Ecto neural progenitor cell (in vitro differentiated cells): ENCODE data around the gene TSPO2.

Source experiments
- DNase-seq: peaks from one replicate; pipeline ENCODE4 v3.0.0-alpha.2; 2018; ENCODE audit warnings: low spot score

TSPO2 gene

DNA sequence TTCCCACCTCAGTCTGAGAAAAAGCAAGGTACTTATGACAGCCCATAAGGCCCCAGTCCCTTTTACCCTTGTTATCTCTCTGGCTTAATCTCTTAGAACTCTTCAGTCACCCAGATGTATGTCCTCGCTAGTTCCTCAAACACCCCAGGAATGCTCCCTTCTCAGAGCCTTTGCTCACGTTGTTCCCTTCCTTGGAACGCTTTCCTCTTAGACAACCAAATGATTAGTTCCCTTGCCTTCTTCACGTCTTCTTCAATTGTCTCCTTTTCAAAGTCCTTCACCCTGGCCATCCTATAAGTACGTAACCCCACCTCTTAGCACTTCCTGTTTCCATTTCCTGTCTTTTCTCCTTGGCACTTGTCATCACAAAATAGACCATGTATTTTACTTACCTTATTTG lies 9.6 kb downstream of the TSPO2 start:
- DNase-seq, result no peak

DNA sequence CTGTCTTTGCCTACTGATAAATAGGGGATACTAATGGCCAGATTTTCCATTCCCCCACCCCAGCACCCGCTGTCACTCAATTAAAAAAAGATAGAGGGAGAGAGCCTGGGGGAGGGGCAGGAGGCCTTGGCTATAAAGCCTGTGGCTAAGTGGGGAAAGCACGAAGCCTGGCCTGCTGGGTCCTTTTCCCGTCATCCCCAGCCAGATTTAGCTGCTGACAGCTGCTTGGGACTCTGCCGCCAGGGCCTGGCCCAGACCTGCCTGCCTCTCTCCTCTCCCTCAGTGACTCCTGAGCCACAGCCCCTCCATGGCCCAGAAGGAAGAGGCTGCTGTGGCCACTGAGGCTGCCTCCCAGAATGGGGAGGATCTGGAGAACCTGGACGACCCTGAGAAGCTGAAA lies 10.8 kb downstream of the TSPO2 start, which contains the start of gene APOBEC2:
APOBEC2 (plus strand) TSS at position 162 of the 400 bp plus-strand sequence; CDS start at position 308, 146 bp downstream.
- DNase-seq, result no peak

DNA sequence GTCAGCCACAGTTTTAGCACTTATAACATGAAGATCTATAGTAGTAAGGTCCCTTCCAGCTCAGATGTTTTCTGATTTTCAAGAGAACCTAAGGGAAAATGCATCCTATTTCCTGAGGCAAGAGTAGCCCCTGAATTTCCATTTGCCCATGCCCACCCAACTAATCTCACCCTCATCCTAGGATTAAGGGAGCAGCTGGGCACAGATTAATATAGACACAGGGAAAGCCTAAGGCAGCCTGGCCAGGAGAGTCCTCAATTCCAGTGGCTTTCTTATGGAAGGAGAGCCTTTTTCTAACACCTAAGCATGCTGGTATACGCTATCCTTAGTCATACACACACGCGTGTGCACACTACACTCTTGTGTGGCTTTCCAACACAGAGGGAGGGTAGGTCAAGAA lies 12.2 kb downstream of the TSPO2 start:
- no peak for DNase-seq

DNA sequence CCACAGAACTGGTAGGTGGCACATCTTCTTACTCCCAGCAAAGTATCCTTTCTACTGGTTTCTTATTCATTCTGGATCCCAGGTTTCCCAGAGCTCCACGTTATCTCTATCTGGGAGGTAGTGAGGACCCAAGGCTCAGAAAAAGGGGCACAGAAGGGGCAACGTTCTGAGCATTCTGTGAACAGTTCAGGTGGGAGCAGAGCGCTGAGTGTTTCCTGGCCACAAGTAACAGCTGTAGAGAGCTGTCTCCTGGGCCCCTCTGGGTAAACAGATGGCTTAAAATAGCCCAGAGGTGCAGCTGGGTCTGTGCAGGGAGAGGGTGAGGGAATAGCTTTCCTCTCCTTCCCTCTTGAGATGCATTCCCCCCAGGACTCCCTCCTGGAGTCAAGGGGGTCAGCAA lies 12.9 kb downstream of the TSPO2 start:
- no peak for DNase-seq

DNA sequence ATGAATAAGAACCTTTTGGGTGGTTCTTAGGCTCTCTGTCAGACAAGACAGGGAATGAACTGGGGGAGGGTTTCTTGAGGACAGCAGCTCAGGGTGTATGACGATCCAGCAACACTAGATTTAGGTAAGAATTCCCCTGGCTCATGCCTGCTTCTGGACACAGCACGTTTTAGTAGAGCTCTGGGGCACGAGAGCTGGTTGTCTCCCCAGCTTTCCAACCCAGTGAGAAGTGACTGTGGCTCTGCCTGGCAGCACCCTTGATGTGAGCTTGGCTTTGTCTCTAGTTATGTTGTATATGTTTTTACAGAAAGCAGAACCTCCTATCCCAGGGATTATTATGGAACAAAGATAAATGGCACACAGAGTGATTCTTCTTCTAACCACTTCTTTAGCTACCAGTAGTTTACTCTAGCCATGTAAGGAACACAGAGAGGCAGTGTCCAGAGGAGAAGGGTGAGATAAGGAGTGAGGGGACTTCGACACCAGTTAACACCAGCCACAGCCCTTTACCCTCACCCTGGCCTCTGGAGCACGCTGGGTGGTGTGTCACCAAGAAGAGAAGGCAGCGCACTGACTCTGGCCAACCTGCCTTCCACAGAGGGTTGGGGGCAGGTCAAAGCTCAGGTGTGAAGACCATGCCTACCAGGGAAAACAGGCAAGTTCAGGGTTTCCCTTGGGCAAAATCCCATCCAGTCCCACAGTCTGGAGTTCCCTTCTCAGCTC lies 14.7 kb downstream of the TSPO2 start:
- DNase-seq, result no peak

DNA sequence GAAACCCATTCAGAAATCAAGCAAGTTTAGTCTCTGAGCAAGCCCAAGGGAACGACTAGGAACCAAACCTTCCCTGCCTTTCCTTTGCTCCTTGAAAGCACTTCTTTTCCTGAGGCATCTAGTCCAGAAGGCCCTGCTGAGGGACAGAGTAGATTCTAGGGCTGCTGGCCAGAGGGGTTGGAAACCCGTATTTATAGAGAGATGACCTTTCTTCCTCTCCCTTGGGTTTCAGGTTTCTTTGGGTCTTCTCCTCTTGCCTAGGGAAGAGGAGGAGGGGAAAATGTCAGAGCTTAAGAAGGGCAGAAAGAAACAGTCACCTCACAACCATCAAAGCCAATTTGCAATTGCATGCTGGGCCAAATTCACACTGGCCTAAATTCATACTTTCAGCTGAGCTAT lies 16.5 kb downstream of the TSPO2 start:
- no peak for DNase-seq

DNA sequence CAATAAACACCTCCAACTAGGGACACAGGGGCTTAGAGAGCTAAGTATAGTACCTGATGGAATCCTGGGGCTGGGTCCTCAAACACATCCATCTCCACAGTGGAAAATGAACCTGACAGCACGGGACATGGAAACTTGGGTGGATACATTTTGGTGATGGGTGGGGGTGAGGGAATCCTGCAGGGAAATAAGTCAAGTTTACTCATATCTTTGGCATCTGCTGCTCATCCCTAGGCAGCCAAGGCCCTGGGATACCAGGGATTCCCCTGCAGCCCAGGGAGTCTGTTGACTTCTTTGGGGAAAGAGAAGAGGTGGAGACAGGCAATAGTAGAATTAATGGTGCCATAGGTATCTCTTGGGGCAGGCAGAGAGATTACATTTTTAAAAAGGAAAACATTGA lies 17.3 kb downstream of the TSPO2 start:
- DNase-seq, result no peak

DNA sequence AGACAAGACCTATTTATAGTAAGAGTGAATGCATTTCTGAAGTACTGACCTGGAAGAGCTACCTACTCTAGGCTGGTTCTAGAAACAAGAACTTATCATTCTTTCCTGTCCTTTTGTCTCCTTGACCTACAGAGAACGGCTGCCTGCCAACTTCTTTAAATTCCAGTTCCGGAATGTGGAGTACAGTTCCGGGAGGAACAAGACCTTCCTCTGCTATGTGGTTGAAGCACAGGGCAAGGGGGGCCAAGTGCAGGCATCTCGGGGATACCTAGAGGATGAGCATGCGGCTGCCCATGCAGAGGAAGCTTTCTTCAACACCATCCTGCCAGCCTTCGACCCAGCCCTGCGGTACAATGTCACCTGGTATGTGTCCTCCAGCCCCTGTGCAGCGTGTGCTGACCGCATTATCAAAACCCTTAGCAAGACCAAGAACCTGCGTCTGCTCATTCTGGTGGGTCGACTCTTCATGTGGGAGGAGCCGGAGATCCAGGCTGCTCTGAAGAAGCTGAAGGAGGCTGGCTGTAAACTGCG lies 19.0 kb downstream of the TSPO2 start:
- DNase-seq, result no peak

DNA sequence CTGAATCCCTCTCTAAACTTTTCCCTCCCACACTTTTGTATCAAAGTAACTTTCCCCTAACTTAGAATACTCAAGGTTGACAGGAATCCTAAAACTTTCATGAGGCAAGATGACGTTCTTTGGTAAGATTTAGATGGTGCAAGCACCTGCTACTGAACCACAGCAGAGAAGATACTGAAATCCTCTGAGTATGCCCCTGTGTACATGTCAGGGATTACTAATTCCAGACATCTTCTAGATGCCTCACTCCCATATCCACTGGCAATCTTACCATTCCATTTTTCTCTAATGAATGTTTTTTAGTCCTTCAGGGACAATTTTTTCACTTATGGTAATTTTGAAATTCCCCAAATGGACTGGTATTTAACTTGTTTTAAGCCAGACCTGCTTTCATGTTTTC lies 19.8 kb downstream of the TSPO2 start:
- DNase-seq, result no peak

DNA sequence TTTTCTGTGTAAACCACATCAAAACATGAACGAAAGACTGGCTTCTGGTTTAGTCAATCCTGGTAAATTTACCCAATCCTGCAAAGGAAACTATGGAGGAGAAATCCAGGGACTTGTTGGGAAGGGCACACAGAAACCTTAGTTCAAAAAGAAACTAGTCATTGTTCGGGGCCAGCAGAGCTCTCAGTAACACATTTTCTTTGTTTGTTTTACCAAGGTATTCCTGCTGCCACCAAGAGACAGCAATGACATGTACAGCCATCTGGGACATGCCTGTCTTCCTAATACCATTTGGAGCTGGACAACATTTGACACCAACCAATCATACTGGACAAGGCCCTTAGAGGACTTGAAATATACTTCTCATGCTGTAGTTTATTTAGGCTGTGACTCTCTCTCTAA lies 21.6 kb downstream of the TSPO2 start:
- no peak for DNase-seq

DNA sequence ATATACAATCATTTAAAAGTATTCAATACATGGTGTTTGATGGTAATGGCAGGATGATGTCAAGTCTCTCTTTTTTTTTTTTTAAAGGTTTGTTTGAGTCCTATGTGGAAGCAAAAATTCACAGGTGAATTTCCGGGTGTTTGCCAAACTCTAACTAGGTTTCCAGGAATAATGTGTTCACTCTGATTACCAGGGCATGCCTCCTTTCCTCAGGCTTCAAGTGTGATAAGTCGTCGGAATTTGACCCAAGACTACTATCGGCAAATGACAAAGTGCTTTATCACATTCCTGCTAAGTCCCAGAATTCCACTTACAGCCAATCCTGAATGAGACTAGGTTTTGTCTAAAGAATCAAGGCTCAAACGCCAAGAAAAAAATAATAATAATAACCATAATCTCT lies 22.6 kb downstream of the TSPO2 start:
- no peak for DNase-seq

DNA sequence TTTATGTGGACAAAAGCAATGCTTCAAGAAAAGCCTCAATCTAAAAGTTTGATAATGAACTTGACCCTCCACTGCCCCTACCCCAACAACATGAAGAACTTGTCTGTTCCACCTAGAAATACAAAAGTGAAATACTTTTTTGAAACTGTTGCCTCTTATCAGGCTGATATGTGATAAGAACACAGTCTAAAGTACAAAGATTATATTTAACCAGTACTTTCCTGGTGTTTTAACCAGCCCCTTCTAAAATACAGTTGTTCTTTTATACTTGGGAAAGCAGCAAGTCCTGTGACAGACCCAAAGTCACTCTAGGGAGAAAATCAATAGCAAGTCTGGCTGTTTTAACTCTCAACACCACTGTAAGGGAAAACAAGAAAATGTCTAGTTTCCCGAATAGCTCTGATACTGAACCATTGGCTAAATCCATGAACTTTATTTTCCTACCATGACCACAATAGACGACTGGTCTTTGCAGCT lies 23.3 kb downstream of the TSPO2 start:
- no peak for DNase-seq

DNA sequence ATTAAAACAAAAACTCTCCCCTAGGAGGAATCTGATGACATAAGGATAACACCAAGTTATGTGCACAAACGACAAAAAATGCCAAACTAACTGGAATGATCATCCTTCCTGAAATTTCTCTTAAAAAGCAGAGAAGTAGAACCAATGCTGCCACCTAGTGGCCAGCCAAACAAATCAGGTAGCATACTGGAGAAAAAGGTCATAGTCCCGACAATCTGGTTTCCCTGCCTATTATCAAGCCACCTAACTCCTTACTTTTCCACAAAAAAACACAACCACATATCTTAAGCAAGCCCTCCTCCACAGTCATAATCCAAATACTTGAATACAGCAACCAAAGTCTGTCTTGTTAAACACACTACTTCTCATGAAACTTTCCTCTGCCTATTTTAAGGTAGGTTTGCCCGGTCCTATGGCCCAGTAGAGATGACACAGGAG lies 24.6 kb downstream of the TSPO2 start:
- no peak for DNase-seq

DNA sequence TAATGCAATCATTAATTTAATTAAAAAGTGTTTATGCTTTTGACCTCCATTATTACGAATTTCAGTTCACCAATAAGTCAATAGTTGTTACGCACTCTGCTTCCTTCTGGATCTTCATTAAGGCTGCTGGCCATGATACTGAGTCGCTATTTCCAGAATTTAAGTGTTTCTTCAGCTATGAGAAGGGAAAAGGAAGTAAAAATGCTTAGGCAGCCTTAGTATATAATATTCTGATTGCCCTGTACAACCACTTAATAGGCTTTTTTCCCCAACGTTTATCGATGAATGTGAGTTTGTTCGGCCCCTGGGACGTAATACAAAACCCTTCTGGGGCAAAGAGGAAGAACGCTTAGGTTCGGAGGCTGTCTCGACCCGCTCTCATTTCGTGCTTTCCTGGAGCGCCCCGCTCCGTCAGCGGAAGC lies 29.2 kb downstream of the TSPO2 start:
- DNase-seq, result no peak

DNA sequence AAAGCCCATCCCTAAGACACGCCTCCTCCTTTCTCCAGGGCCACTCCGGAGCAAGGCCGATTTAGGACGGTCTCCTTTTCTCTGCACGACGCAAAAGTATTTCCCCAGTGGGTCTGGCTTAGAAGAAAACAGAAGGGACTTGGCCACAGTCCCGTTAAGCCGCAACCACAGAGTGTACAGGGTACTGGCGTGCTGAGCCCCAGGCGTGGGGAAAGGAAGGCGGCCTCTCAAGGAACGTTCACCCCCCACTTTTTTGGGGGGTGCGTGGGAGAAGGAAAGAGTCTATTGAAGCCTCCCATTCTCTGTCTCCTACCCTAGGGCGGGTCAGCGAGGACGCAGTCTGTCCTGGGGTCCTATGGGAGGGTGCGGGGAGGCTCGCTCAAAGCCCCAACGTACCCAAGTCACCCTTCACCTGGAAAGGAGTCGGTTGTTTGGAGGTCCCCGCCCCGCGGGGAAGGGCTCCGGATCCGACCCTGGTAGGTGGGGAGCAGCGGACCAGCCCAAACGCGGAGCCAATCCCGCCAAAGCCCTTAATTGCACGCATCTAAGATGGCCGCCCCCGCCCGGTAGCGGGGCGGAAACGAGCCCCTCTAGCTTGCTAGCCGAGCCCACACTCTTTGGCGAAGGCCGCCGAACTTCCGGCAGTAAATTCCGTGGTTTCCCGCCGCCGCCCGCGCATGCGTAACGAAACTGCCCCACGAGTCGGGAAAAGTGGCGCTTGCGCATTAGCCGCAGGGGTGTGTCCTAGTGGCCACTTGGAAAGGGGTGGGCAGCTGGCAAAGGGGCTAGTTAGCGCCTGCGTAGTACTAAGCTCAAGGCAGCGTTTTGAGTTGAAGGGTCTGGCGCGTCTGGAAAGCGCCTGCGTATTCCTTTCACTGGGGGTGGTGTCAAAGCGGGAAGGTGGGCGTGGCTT lies 29.9 kb downstream of the TSPO2 start, which contains the start of gene OARD1:
OARD1 (minus strand) TSS at position 434 of the 913 bp plus-strand sequence. CDS start 722 bp downstream, outside the sequence.
- DNase-seq, result peak; percentile 99

DNA sequence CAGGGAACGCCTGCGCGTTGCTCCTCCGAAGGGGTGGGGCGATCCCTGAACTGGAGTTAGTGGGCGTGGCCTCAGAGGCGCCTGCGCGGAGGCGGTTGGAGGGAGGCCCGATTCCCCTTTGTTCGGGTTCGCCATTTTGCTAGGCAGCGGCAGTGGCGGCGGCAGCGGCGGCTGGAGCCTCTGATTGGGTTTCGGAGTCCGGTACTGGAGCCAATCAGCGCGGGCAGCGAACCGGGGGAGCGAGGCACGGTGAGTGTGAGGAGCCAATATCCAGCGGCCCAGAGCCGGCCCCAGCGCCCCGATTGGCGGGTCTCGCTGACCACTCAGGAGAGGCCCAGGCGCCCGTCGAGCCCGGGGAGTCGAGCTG lies 30.6 kb downstream of the TSPO2 start, which contains the start of gene NFYA:
NFYA (plus strand) TSS at position 139 of the 367 bp plus-strand sequence. CDS start 6,116 bp downstream, outside the sequence.
- DNase-seq, result peak; percentile 100

DNA sequence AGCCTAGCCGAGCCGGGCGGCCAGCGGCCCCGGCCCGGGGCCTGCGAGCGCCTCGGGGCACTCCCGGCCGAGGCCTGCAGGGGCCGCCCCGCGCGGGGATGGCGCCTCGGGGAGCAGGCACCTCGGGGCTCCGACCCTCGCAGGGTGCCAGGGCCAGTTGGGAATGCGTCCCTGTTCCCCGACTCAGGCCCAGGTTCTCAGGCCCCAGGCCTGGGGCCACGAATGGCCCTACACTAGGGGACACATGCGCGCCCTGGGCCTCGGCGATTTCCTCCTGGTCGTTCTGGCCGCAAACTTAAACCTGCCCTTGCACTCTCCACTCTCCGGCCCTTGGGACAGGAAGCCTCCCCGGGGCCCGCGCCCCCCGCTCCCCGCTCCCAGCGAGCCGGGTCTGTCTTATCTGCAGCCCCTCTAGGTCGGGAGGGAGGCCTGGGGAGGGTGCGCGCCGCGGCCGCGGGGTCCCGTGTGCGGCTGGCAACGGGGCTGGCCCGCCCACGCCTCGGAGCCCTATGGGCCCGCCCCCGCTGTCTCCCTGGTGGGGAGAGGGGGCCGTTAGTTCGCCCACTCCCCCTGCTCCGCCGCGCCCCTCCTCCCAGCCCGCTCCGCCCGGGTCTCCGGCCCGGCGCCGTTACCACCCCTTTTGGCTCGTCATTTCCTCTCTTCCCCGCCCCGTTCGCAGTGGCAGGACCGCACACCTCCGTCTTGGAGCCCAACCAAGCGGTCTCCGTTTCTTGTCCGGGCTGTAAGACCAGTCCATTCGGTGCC lies 31.1 kb downstream of the TSPO2 start:
- DNase-seq, result peak; percentile 90

DNA sequence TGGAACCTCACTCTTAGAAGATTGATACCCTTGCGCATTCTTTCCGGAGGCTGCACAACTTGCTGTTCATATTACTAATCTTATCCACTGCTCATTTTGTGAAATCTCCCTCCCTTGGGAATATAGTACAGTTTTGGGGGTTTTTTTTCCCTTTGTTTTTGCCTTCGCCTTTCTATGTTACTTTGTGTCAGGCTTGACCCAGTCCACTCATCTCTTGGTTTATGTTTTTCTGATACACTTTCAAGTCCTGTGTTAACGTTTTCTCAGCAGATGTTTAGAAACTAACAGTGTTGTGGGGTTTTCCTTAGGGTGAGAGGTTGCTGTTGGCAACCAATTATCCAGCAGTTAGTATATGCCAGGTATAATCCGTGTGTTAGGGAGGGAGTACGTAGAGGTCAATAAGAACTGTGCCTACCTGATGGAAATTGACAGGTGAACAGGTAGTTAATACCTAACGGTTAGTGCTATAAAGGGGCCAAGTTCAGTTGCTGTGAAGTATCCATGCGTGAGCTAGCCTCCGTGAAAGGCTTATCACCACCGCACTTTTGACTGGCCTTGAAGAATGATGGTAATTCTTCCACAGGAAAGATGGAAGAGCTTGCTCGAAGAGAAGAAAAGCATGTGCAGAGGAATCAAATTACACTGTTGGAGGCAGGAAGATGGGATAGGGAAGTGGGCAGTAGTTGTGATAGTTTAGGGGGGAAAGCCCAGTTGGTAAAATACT lies 31.9 kb downstream of the TSPO2 start:
- DNase-seq, result no peak

DNA sequence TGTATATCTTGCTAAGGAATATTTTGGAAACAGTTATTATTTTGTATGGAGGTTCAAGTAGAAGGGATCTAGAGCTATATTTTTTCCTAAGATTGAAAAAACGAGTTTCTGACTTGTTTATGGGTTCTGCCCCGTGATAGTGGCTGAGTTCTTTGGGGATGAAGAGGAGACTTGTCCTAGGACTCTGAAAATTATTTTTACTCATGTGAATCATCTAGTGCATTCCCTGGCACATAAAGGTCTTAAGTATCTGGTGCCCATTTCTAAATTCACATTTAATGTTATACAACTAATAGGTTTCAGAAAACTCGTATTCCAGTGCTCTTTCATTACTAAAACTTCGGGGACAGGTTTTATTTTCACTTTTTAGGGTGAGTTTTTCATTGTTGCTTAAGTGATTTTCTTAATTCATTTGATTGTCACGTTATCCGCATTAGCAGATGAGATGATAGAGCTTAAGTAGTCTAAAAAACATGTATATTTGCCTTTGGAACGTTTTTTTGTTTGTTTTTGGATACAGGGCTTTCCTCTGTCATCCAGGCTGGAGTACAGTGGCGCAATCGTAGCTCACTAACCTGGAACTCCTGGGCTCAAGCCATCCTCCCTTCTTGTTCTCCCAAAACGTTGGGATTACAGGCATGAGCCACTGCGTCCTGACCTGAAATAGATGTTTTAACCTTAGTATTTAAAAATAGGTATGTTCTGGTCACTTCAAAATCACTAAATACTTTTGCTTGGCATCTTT lies 32.6 kb downstream of the TSPO2 start:
- DNase-seq, result no peak
